Stomach (tissue), 9 donors: Measurements from ENCODE around the gene GALK2. TPM values are rescaled to one million over a fixed set of nuclear protein-coding genes. Genes with fewer than 3 reads are reported as not detected.

Experiments used
- DNase-seq, 2 donors: peaks; one replicate each; pipeline versions ENCODE4 v3.0.0 to v3.0.0-alpha.2; 2013 to 2019
- H3K27ac ChIP-seq, 5 donors: fragments of 200-600 bp in 4 of 5; sonication (generic) in 4 of 5; one replicate each; pipeline ENCODE4 v1.5.1; 2013 to 2019; ENCODE audit warnings: mild to moderate bottlenecking in 1 of 5, moderate library complexity in 1 of 5
- H3K27me3 ChIP-seq, 3 donors: fragments of 200-600 bp; sonication (generic); one replicate each; pipeline ENCODE4 v1.5.1; 2017 to 2019; ENCODE audit warnings: mixed run types in 1 of 3
- H3K36me3 ChIP-seq, 4 donors: fragments of 200-600 bp; sonication (generic); 1 replicate in 3 of 4; 2 replicates in 1 of 4; pipeline ENCODE4 v1.5.1; 2016 to 2019
- H3K4me1 ChIP-seq, 4 donors: fragments of 200-600 bp; sonication (generic); one replicate each; pipeline ENCODE4 v1.5.1; 2016 to 2019
- H3K4me3 ChIP-seq, 4 donors: fragments of 200-600 bp; sonication (generic) in 3 of 4; one replicate each; pipeline ENCODE4 v1.5.1; 2016 to 2019; ENCODE audit warnings: mild to moderate bottlenecking in 1 of 4
- H3K9me3 ChIP-seq, 4 donors: fragments of 200-600 bp; sonication (generic); one replicate each; pipeline ENCODE4 v1.5.1; 2016 to 2019
- EP300 ChIP-seq: sonication (generic); formaldehyde crosslinking; IDR thresholded peaks from one replicate; pipeline ENCODE4 v1.6.1; 2017; ENCODE audit warnings: antibody characterized with exemption
- POLR2A ChIP-seq, 4 donors: fragments of 450-650 bp; IDR thresholded peaks; one replicate each; pipeline ENCODE4 v1.6.1; 2016; ENCODE audit warnings: antibody characterized with exemption in 4 of 4, control low read depth in 2 of 4, mild to moderate bottlenecking in 1 of 4, moderate library complexity in 1 of 4
- POLR2AphosphoS5 ChIP-seq, 3 donors: sonication (generic); formaldehyde crosslinking; IDR thresholded peaks; one replicate each; pipeline ENCODE4 v1.6.1; 2016; ENCODE audit warnings: antibody characterized with exemption in 3 of 3
- WGBS, 5 donors: extraction: QIAGEN DNeasy Blood & Tissue Kit in 3 of 5; methylation state at CpG; one replicate each; pipeline versions ENCODE4 v1.1.5 to v1.1.7; 2013 to 2018; 5-methylcytosine and 5-hydroxymethylcytosine counted together
- intact Hi-C: fragments of 100-400 bp; cut with DNase I; formaldehyde crosslinking; loops from one replicate; pipeline ENCODE4 v1.15.1; 2023; ENCODE audit warnings: low total_unique reads
- polyA plus RNA-seq, 3 donors: library from polyadenylated mRNA; stranded (reverse); fragments of 200-250 nt; gene quantifications; one replicate each; pipeline ENCODE4 v1.2.3, GENCODE V29; 2013
- total RNA-seq, 5 donors: library from RNA; depleted of rRNA; stranded (reverse); fragments of >200 nt; gene quantifications; one replicate each; pipeline versions ENCODE4 v1.1.0 to v1.2.3, GENCODE V29; 2014 to 2016
- TF ChIP-seq, protein P1 (sequence below), 7 experiments: fragments of 450-650 bp in 4 of 7; fragments of 200-600 bp in 3 of 7; sonication (generic) in 3 of 7; IDR thresholded peaks; one replicate each; pipeline ENCODE4 v1.5.1; 2016 to 2019; ENCODE audit warnings: antibody characterized with exemption in 7 of 7, control low read depth in 2 of 7, mild to moderate bottlenecking in 1 of 7
- donor health status: healthy with polysubstance abuse.
- donor health status: Bipolar disorder and iron deficiency.
- donor health status: healthy.

GALK2 gene
- total and polyA plus RNA-seq, 8 donors: 9.6 to 149 (median 20.8) TPM

DNA sequence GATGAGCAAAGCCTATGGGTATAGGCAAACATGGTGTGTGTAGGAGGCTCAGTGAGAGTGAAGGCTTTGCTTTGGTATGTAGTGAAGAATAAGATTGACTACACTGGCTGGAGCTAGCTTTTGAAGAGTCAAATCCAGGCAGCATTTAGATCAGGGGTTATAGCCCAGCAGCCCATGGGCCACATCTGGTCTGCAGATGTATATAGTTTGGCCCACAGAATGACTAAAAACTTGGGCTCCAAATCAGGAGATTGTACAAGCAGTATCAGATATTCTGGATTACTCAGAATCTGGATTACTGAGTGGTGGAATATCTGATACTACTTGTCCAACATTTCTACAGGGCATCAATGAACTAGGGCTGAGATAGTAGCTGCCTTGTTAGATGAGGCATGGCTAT is 160.1 kb downstream of the GALK2 start:
- no peaks in the 10 kb centered on the region for H3K27me3 ChIP-seq
- H3K4me1 ChIP-seq: no peaks in the 10 kb centered on the region
- DNase-seq: no peak
- H3K36me3 ChIP-seq: peaks cover 0 to 40% (median 18%) of the 10 kb centered on the region in 4 donors
- no peak overlapping the region for H3K4me3 ChIP-seq
- TF ChIP-seq, protein P1, sequence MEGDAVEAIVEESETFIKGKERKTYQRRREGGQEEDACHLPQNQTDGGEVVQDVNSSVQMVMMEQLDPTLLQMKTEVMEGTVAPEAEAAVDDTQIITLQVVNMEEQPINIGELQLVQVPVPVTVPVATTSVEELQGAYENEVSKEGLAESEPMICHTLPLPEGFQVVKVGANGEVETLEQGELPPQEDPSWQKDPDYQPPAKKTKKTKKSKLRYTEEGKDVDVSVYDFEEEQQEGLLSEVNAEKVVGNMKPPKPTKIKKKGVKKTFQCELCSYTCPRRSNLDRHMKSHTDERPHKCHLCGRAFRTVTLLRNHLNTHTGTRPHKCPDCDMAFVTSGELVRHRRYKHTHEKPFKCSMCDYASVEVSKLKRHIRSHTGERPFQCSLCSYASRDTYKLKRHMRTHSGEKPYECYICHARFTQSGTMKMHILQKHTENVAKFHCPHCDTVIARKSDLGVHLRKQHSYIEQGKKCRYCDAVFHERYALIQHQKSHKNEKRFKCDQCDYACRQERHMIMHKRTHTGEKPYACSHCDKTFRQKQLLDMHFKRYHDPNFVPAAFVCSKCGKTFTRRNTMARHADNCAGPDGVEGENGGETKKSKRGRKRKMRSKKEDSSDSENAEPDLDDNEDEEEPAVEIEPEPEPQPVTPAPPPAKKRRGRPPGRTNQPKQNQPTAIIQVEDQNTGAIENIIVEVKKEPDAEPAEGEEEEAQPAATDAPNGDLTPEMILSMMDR (IDR thresholded peaks at IDR 0.05): no peak
- no peak for TF ChIP-seq EP300
- TF ChIP-seq POLR2AphosphoS5 (IDR thresholded peaks at IDR 0.05): no peak
- no peaks in the 10 kb centered on the region for H3K9me3 ChIP-seq
- H3K27ac ChIP-seq: no peak overlapping the region
- intact Hi-C loops: no loop called here

DNA sequence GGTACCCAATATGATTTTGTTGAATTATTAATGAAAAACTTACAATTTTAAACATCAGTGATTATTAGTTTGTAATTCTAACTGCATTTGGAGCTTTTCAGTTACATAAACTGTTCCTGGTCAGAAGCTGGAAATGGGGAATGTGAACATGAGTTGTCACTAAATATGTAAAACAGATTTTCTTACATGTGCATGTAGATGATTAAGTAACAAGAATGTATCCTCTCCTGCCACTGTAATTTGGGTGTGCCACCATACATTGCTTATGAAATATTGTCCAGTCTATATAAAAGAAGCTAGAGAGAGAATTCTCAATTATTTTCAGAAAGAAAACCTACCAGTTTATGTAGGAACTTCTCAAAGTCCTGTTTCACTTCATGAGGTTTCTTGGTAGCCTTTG is 161.4 kb downstream of the GALK2 start:
- no peaks in the 10 kb centered on the region for H3K4me1 ChIP-seq
- no peak for DNase-seq

DNA sequence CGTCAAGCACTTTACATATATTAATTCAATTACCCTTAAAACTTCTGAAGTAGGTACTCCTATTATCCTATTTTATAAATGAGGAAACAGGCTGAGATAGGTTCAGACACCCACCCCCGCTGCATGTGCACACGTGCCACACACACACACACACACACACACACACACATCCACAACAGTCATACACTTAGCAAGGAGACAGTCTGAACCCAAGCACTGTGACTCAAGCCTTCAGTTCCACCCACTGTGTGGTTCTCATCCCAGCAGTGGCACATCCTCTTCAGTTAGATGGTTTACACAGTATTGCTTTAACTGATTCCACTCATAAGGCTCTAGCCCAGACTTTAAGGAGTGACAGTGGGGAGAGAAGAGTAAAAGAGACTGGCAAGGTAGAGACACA is 161.9 kb downstream of the GALK2 start:
- TF ChIP-seq, protein P1 (IDR thresholded peaks at IDR 0.05): no peak
- TF ChIP-seq POLR2A (IDR thresholded peaks at IDR 0.05): no peak
- TF ChIP-seq EP300: no peak
- no peak for TF ChIP-seq POLR2AphosphoS5 (IDR thresholded peaks at IDR 0.05)
- peaks cover 0 to 44% (median 25%) of the 10 kb centered on the region in 4 donors for H3K36me3 ChIP-seq
- no peak for DNase-seq
- no peaks in the 10 kb centered on the region for H3K4me1 ChIP-seq
- intact Hi-C loops: no loop called here
- 88 to 97% (median 92%) methylated on average over 3 of the region's 3 CpGs for WGBS, 5 donors
- no peaks in the 10 kb centered on the region for H3K27me3 ChIP-seq
- H3K4me3 ChIP-seq: no peak overlapping the region
- H3K9me3 ChIP-seq: no peaks in the 10 kb centered on the region
- no peak overlapping the region for H3K27ac ChIP-seq

More for the DNA sequence above, 161.4 kb downstream of the GALK2 start:
- H3K36me3 ChIP-seq: peaks cover 0 to 44% (median 25%) of the 10 kb centered on the region in 4 donors
- intact Hi-C loops: no loop called here
- H3K27me3 ChIP-seq: no peaks in the 10 kb centered on the region
- no peak overlapping the region for H3K27ac ChIP-seq
- H3K4me3 ChIP-seq: no peak overlapping the region
- no peak for TF ChIP-seq POLR2AphosphoS5 (IDR thresholded peaks at IDR 0.05)
- TF ChIP-seq, protein P1 (IDR thresholded peaks at IDR 0.05): no peak
- TF ChIP-seq POLR2A (IDR thresholded peaks at IDR 0.05): no peak
- TF ChIP-seq EP300: no peak
- H3K9me3 ChIP-seq: no peaks in the 10 kb centered on the region

DNA sequence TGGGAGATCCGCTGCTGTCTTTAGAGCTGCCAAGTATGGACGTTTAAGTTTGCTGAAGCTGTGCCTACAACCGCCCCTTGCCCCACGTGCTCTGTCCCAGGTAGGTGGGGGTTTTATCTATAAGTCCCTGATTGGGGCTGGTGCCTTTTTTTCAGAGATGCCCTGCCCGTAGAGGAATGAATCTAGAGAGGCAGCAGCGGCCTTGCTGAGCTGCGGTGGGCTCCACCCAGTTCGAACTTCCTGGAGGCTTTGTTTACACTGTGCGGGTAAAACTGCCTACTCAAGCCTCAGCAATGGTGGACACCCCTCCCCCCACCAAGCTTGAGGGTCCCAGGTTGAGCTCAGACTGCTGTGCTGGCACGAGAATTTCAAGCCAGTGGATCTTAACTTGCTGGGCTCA is 169.6 kb downstream of the GALK2 start:
- peaks cover 0 to 12% (median 5%) of the 10 kb centered on the region in 4 donors for H3K9me3 ChIP-seq
- no peaks in the 10 kb centered on the region for H3K27me3 ChIP-seq
- intact Hi-C loops: no loop called here
- H3K4me1 ChIP-seq: no peaks in the 10 kb centered on the region
- no peak overlapping the region for H3K27ac ChIP-seq
- peaks cover 0 to 36% (median 21%) of the 10 kb centered on the region in 4 donors for H3K36me3 ChIP-seq
- 67 to 84% (median 73%) methylated on average over 7 to 10 of the region's 10 CpGs for WGBS, 5 donors
- no peak for TF ChIP-seq EP300
- no peak for TF ChIP-seq POLR2A (IDR thresholded peaks at IDR 0.05)
- TF ChIP-seq, protein P1 (IDR thresholded peaks at IDR 0.05): no peak
- no peak for TF ChIP-seq POLR2AphosphoS5 (IDR thresholded peaks at IDR 0.05)
- H3K4me3 ChIP-seq: no peak overlapping the region
- no peak for DNase-seq
